Activated naive CD8-positive, alpha-beta T cell treated with anti-CD3 and anti-CD28 coated beads, Interleukin-2, amount 50 U/mL, for 16 hours (primary cell): ENCODE results near the gene FASTKD3.
"Not testable (repeated sequence)": the region's sequence is repeated elsewhere in the genome, so short reads cannot be mapped to it uniquely, and the experiment has no call there.

ENCODE experiments used
- DNase-seq: peaks from one replicate; pipeline ENCODE4 v3.0.0-alpha.2; 2020; ENCODE audit warnings: low read depth, low spot score

The FASTKD3 gene

GRCh38 chr5:7868773-7869473 lies at the start of gene FASTKD3, which contains the start of gene MTRR:
Gene FASTKD3 (minus strand): TSS chr5:7869031. CDS start chr5:7868083, 948 bp downstream.
Gene MTRR (plus strand): TSS chr5:7869148. CDS start chr5:7870795, 1,647 bp downstream.
- peak; percentile 76 for DNase-seq

- DNase-seq, result no peak
These were observed 48.6 kb upstream of the FASTKD3 start for GRCh38 chr5:7917130-7918123.

- no peak for DNase-seq
These were observed 47.5 kb upstream of the FASTKD3 start for GRCh38 chr5:7916171-7916804.

GRCh38 chr5:7911429-7911771 lies 42.6 kb upstream of the FASTKD3 start:
- not testable (repeated sequence) for DNase-seq

- DNase-seq, result no peak
These were observed 42.1 kb upstream of the FASTKD3 start for GRCh38 chr5:7910738-7911428.

- no peak for DNase-seq
These were observed 39.5 kb upstream of the FASTKD3 start for GRCh38 chr5:7908317-7908716.

- DNase-seq, result no peak
These were observed 38.8 kb upstream of the FASTKD3 start for GRCh38 chr5:7907612-7908011.

- no peak for DNase-seq
These were observed 35.3 kb upstream of the FASTKD3 start for GRCh38 chr5:7904170-7904569.

- DNase-seq, result no peak
These were observed 34.1 kb upstream of the FASTKD3 start for GRCh38 chr5:7902666-7903625.

GRCh38 chr5:7902201-7902600 lies 33.4 kb upstream of the FASTKD3 start:
- DNase-seq, result no peak

- DNase-seq, result no peak
These were observed 28.3 kb upstream of the FASTKD3 start for GRCh38 chr5:7897014-7897600.

- DNase-seq, result no peak
These were observed 26.0 kb upstream of the FASTKD3 start for GRCh38 chr5:7894860-7895259.

- DNase-seq, result no peak
These were observed 25.6 kb upstream of the FASTKD3 start for GRCh38 chr5:7894439-7894838.

GRCh38 chr5:7888901-7889300 lies 20.1 kb upstream of the FASTKD3 start:
- no peak for DNase-seq

GRCh38 chr5:7886849-7887475 lies 18.1 kb upstream of the FASTKD3 start:
- DNase-seq, result no peak

- no peak for DNase-seq
These were observed 15.8 kb upstream of the FASTKD3 start for GRCh38 chr5:7884491-7885267.

GRCh38 chr5:7882926-7883325 lies 14.1 kb upstream of the FASTKD3 start:
- no peak for DNase-seq

GRCh38 chr5:7881816-7882215 lies 13.0 kb upstream of the FASTKD3 start:
- no peak for DNase-seq

GRCh38 chr5:7881091-7881490 lies 12.3 kb upstream of the FASTKD3 start:
- DNase-seq, result no peak
